Caco-2 (cell line): ENCODE results near the gene HS3ST3B1. TPM values are rescaled to one million over a fixed set of nuclear protein-coding genes. Genes with fewer than 3 reads are reported as not detected.

Experiments
- Bru-seq: library from RNA; stranded (reverse); fragments of 400-500 nt; gene quantifications from one replicate; lab custom pipeline; 2021; lab: Mats Ljungman, UMichigan
- BruChase-seq, 2 experiments: library from RNA; stranded (reverse); fragments of 400-500 nt; gene quantifications; one replicate each; lab custom pipeline; 2021; lab: Mats Ljungman, UMichigan
- BruUV-seq: library from RNA; stranded (reverse); fragments of 400-500 nt; replicated peaks from 2 replicates; lab custom pipeline; 2021; lab: Mats Ljungman, UMichigan
- CTCF ChIA-PET: fragments of 300-600 bp; sonication (Branson Sonifier 250); formaldehyde crosslinking; loops from one replicate; lab custom pipeline; 2022; ENCODE audit warnings: antibody characterized with exemption; lab: Charles Lee
- POLR2A ChIA-PET: fragments of 300-600 bp; sonication (Branson Sonifier 250); formaldehyde crosslinking; loops from one replicate; lab custom pipeline; 2022; ENCODE audit warnings: antibody characterized with exemption; lab: Charles Lee
- DNase-seq, 2 experiments: peaks; one replicate each; pipeline versions ENCODE4 v3.0.0 to v3.0.0-alpha.2; 2020 to 2022
- H3K27me3 ChIP-seq: replicated peaks from 2 replicates; pipeline ENCODE4 v1.6.0; 2011; ENCODE audit warnings: low read length; ENCODE audit not compliant: control insufficient read depth, insufficient read depth
- H3K36me3 ChIP-seq: 2 replicates; pipeline ENCODE4 v1.5.1; 2011; ENCODE audit warnings: low read length; ENCODE audit not compliant: control insufficient read depth, insufficient read depth
- H3K4me1 ChIP-seq: fragments of 250-450 bp; sonication (Bioruptor Pico); 2 replicates; pipeline ENCODE4 v1.5.1; 2020; ENCODE audit warnings: mild to moderate bottlenecking
- H3K4me3 ChIP-seq: 2 replicates; pipeline ENCODE4 v1.5.1; 2011; ENCODE audit warnings: low read depth, mild to moderate bottlenecking, control low read depth, low read length
- H3K9me3 ChIP-seq: fragments of 250-450 bp; sonication (Bioruptor Pico); 2 replicates; pipeline ENCODE4 v1.5.1; 2020; ENCODE audit warnings: mild to moderate bottlenecking, moderate library complexity
- H3K27ac Mint-ChIP-seq: one replicate; pipeline ENCODE4 v1.8.0; 2022; ENCODE audit warnings: mixed read lengths; ENCODE audit not compliant: unreplicated experiment
- H3K27me3 Mint-ChIP-seq: one replicate; pipeline ENCODE4 v1.8.0; 2022; ENCODE audit warnings: mixed read lengths; ENCODE audit not compliant: insufficient read depth, unreplicated experiment
- H3K36me3 Mint-ChIP-seq: one replicate; pipeline ENCODE4 v1.8.0; 2022; ENCODE audit warnings: mild to moderate bottlenecking, mixed read lengths; ENCODE audit not compliant: insufficient read depth, unreplicated experiment
- H3K4me1 Mint-ChIP-seq: one replicate; pipeline ENCODE4 v1.8.0; 2022; ENCODE audit warnings: low read depth, mixed read lengths; ENCODE audit not compliant: unreplicated experiment
- H3K4me3 Mint-ChIP-seq: one replicate; pipeline ENCODE4 v1.8.0; 2022; ENCODE audit warnings: mild to moderate bottlenecking, moderate library complexity, mixed read lengths; ENCODE audit not compliant: unreplicated experiment
- H3K9me3 Mint-ChIP-seq: one replicate; pipeline ENCODE4 v1.8.0; 2022; ENCODE audit warnings: mixed read lengths; ENCODE audit not compliant: unreplicated experiment
- intact Hi-C: fragments of 100-400 bp; cut with micrococcal nuclease; formaldehyde crosslinking; loops from one replicate; pipeline ENCODE4 v1.10.0; 2022; ENCODE audit not compliant: unreplicated experiment
- long read RNA-seq: library from polyadenylated mRNA; stranded (forward); transcript quantifications from one replicate; pipeline ENCODE4 v2.0.0, GENCODE V29; 2022
- total RNA-seq: library from RNA; stranded (reverse); gene quantifications from 2 replicates; pipeline ENCODE4 v1.2.3, GENCODE V29; 2022
- TF ChIP-seq, protein P1 (sequence below), 2 experiments: fragments of 200-600 bp in 1 of 2; IDR thresholded peaks; 1 replicate in 1 of 2; 2 replicates in 1 of 2; pipeline versions ENCODE4 v1.5.1 to v1.8.0; 2011 to 2022; ENCODE audit warnings: antibody characterized with exemption in 1 of 2, control low read depth in 1 of 2, inconsistent platforms in 1 of 2, low read depth in 1 of 2, low read length in 1 of 2, mild to moderate bottlenecking in 1 of 2, moderate library complexity in 1 of 2; ENCODE audit not compliant: insufficient read depth in 1 of 2, severe bottlenecking in 1 of 2, unreplicated experiment in 1 of 2

HS3ST3B1 gene
- total RNA-seq: 1.8 and 1.9 TPM in 2 replicates
- percentile 45 among the genes with signal in this experiment for Bru-seq, nascent RNA
- percentile 47 among the genes with signal in this experiment for BruChase-seq, experiment 1, labeled RNA remaining after a 2-hour chase
- BruChase-seq, experiment 2, labeled RNA remaining after a 6-hour chase: percentile 44 among the genes with signal in this experiment
- long read RNA-seq, full-length matches to known transcripts: 2 of 2 reads
- long read RNA-seq, partial matches to known transcripts: 0 of 2 reads
- long read RNA-seq, other reads (novel, unspliced or antisense): 0 of 2 reads

GRCh38 chr17:14300575-14301278, at the start of gene HS3ST3B1:
Gene HS3ST3B1, plus strand, starts transcription at chr17:14301081. Its CDS starts 438 bp downstream, at chr17:14301519.
- Histone ChIP-seq H3K27me3 (no peaks in the 10 kb centered on the region; the same call in 1 of the 2 replicates), H3K36me3 (no peaks in the 10 kb centered on the region), H3K4me3 (peak within 1 kb of the TSS; percentile 57), H3K9me3 (no peaks in the 10 kb centered on the region), H3K4me1 (no peaks in the 10 kb centered on the region)
- Mint-ChIP-seq H3K9me3 (no peaks in the 10 kb centered on the region), H3K4me1 (no peaks in the 10 kb centered on the region), H3K27me3 (peaks cover 7% of the 10 kb centered on the region), H3K27ac (no peak within 1 kb of the TSS), H3K36me3 (peaks cover 11% of the 10 kb centered on the region), H3K4me3 (peak within 1 kb of the TSS; percentile 79)
- ChIA-PET POLR2A (no interaction called here), CTCF (interaction anchor here (0.9 to 1.7 kb wide), 2 partner anchors 12 to 702 kb away, joined by 3 to 4 read pairs; no protein-coding TSS in a partner anchor)
- peak; percentile 96 to 97 for DNase-seq
- BruUV-seq: no TSS peak
- intact Hi-C loops: loop anchor here (10.0 kb wide), 1 partner anchor 74 kb away; no protein-coding TSS in a partner anchor
- TF ChIP-seq, protein P1, sequence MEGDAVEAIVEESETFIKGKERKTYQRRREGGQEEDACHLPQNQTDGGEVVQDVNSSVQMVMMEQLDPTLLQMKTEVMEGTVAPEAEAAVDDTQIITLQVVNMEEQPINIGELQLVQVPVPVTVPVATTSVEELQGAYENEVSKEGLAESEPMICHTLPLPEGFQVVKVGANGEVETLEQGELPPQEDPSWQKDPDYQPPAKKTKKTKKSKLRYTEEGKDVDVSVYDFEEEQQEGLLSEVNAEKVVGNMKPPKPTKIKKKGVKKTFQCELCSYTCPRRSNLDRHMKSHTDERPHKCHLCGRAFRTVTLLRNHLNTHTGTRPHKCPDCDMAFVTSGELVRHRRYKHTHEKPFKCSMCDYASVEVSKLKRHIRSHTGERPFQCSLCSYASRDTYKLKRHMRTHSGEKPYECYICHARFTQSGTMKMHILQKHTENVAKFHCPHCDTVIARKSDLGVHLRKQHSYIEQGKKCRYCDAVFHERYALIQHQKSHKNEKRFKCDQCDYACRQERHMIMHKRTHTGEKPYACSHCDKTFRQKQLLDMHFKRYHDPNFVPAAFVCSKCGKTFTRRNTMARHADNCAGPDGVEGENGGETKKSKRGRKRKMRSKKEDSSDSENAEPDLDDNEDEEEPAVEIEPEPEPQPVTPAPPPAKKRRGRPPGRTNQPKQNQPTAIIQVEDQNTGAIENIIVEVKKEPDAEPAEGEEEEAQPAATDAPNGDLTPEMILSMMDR (IDR thresholded peaks at IDR 0.05; ENCODE audit: insufficient read depth in 1 of 2, low read depth in 1 of 2, low read length in 1 of 2, severe bottlenecking in 1 of 2, unreplicated experiment in 1 of 2): peak in 1 of 2 experiments; percentile 0

- no peak overlapping the region for H3K27ac Mint-ChIP-seq
- POLR2A ChIA-PET: no interaction called here
- intact Hi-C loops: no loop called here
- Histone ChIP-seq H3K27me3 (no peaks in the 10 kb centered on the region), H3K36me3 (no peaks in the 10 kb centered on the region), H3K9me3 (no peaks in the 10 kb centered on the region), H3K4me3 (no peak overlapping the region), H3K4me1 (no peaks in the 10 kb centered on the region)
- no peak for DNase-seq
- H3K36me3 Mint-ChIP-seq: no peaks in the 10 kb centered on the region
- no TSS peak for BruUV-seq
- TF ChIP-seq, protein P1 (IDR thresholded peaks at IDR 0.05; ENCODE audit: insufficient read depth in 1 of 2, low read depth in 1 of 2, low read length in 1 of 2, severe bottlenecking in 1 of 2, unreplicated experiment in 1 of 2): no peak
- H3K4me3 Mint-ChIP-seq: no peak overlapping the region
- CTCF ChIA-PET: interaction anchor here (0.5 kb wide), 1 partner anchor 562 kb away, joined by 3 read pairs; no protein-coding TSS in a partner anchor
- no peaks in the 10 kb centered on the region for H3K27me3 Mint-ChIP-seq
- H3K4me1 Mint-ChIP-seq: no peaks in the 10 kb centered on the region
- peaks cover 8% of the 10 kb centered on the region for H3K9me3 Mint-ChIP-seq
These were observed 39.5 kb upstream of the HS3ST3B1 start for GRCh38 chr17:14261406-14261805.

GRCh38 chr17:14268264-14268663, 32.6 kb upstream of the HS3ST3B1 start:
- ChIA-PET CTCF (no interaction called here), POLR2A (no interaction called here)
- no peaks in the 10 kb centered on the region for H3K4me1 Mint-ChIP-seq
- no peak overlapping the region for H3K4me3 ChIP-seq
- TF ChIP-seq, protein P1 (IDR thresholded peaks at IDR 0.05; ENCODE audit: insufficient read depth in 1 of 2, low read depth in 1 of 2, low read length in 1 of 2, severe bottlenecking in 1 of 2, unreplicated experiment in 1 of 2): no peak
- no TSS peak for BruUV-seq
- H3K27me3 Mint-ChIP-seq: peaks cover 6% of the 10 kb centered on the region
- H3K36me3 ChIP-seq: no peaks in the 10 kb centered on the region
- H3K9me3 ChIP-seq: no peaks in the 10 kb centered on the region
- H3K4me1 ChIP-seq: no peaks in the 10 kb centered on the region
- H3K27me3 ChIP-seq: no peaks in the 10 kb centered on the region
- no peak for DNase-seq
- H3K36me3 Mint-ChIP-seq: no peaks in the 10 kb centered on the region
- no peaks in the 10 kb centered on the region for H3K9me3 Mint-ChIP-seq
- H3K27ac Mint-ChIP-seq: no peak overlapping the region
- H3K4me3 Mint-ChIP-seq: no peak overlapping the region
- intact Hi-C loops: no loop called here
